Thyroid gland (tissue), 4 donors: Measurements from ENCODE around the gene WNT3A. TPM values are rescaled to one million over a fixed set of nuclear protein-coding genes. Genes with fewer than 3 reads are reported as not detected.

Experiments
- DNase-seq, 2 donors: peaks; one replicate each; pipeline ENCODE4 v3.0.0-alpha.2; 2019
- H3K27ac ChIP-seq, 3 donors: fragments of 200-600 bp; sonication (generic); 1 replicate in 2 of 3; 2 replicates in 1 of 3; pipeline ENCODE4 v1.5.1; 2016 to 2019; ENCODE audit warnings: mild to moderate bottlenecking in 1 of 3, moderate library complexity in 1 of 3
- H3K27me3 ChIP-seq: fragments of 200-600 bp; sonication (generic); one replicate; pipeline ENCODE4 v1.5.1; 2019
- H3K36me3 ChIP-seq, 2 donors: fragments of 200-600 bp; sonication (generic); one replicate each; pipeline ENCODE4 v1.5.1; 2016 to 2019
- H3K4me1 ChIP-seq, 2 donors: fragments of 200-600 bp; sonication (generic); one replicate each; pipeline ENCODE4 v1.5.1; 2017 to 2019
- H3K4me3 ChIP-seq, 3 donors: fragments of 200-600 bp; sonication (generic); replicated peaks in 1 of 3; 1 replicate in 2 of 3; 2 replicates in 1 of 3; pipeline ENCODE4 v1.5.1; 2016; ENCODE audit warnings: mild to moderate bottlenecking in 1 of 3
- H3K9me3 ChIP-seq: fragments of 200-600 bp; sonication (generic); one replicate; pipeline ENCODE4 v1.5.1; 2017
- CTCF ChIP-seq, 6 experiments: fragments of 200-600 bp in 3 of 6; fragments of 450-650 bp in 3 of 6; sonication (generic) in 3 of 6; IDR thresholded peaks; one replicate each; pipeline ENCODE4 v1.5.1; 2016 to 2019; ENCODE audit warnings: antibody characterized with exemption in 6 of 6, mild to moderate bottlenecking in 2 of 6, inconsistent platforms in 1 of 6, moderate library complexity in 1 of 6
- POLR2A ChIP-seq, 2 donors: fragments of 450-650 bp; IDR thresholded peaks; one replicate each; pipeline ENCODE4 v1.6.1; 2017; ENCODE audit warnings: antibody characterized with exemption in 2 of 2, mild to moderate bottlenecking in 2 of 2, moderate library complexity in 1 of 2
- WGBS, 2 donors: methylation state at CpG; one replicate each; pipeline ENCODE4 v1.1.5; 2017; 5-methylcytosine and 5-hydroxymethylcytosine counted together
- intact Hi-C: fragments of 100-400 bp; cut with DNase I; formaldehyde crosslinking; loops from one replicate; pipeline ENCODE4 v1.15.1; 2023
- total RNA-seq, 4 donors: library from RNA; depleted of rRNA; stranded (reverse); fragments of >200 nt; gene quantifications; one replicate each; pipeline ENCODE4 v1.2.3, GENCODE V29; 2016

WNT3A gene
- total RNA-seq, 4 donors from 2014 or later: not detected

- Histone ChIP-seq H3K36me3 (no peaks in the 10 kb centered on the region), H3K27me3 (no peaks in the 10 kb centered on the region), H3K4me3 (no peak overlapping the region), H3K27ac (no peak overlapping the region), H3K4me1 (peaks cover 56 to 81% of the 10 kb centered on the region in 2 donors), H3K9me3 (no peaks in the 10 kb centered on the region)
- WGBS, 2 donors: 73 to 77% methylated on average over 3 to 11 of the region's 12 CpGs
- no peak for DNase-seq
- TF ChIP-seq POLR2A (IDR thresholded peaks at IDR 0.05): no peak
- TF ChIP-seq CTCF (IDR thresholded peaks at IDR 0.05): no peak
- intact Hi-C loops: no loop called here
Observed at GRCh38 chr1:228089519-228090380, 83.0 kb downstream of the WNT3A start.

- DNase-seq: no peak
- H3K4me1 ChIP-seq: peaks cover 47 to 75% of the 10 kb centered on the region in 2 donors
- no peak for TF ChIP-seq POLR2A (IDR thresholded peaks at IDR 0.05)
- TF ChIP-seq CTCF (IDR thresholded peaks at IDR 0.05): no peak
- H3K27ac ChIP-seq: no peak overlapping the region
- H3K27me3 ChIP-seq: no peaks in the 10 kb centered on the region
- H3K4me3 ChIP-seq: no peak overlapping the region
- WGBS, 2 donors: 9 to 23% methylated on average over 1 to 2 of the region's 2 CpGs
- no peaks in the 10 kb centered on the region for H3K36me3 ChIP-seq
- intact Hi-C loops: no loop called here
- no peaks in the 10 kb centered on the region for H3K9me3 ChIP-seq
Observed at GRCh38 chr1:228090613-228091081, 83.8 kb downstream of the WNT3A start.

GRCh38 chr1:228091084-228091483, 84.3 kb downstream of the WNT3A start:
- Histone ChIP-seq H3K27ac (no peak overlapping the region), H3K27me3 (no peaks in the 10 kb centered on the region), H3K4me1 (peaks cover 42 to 71% of the 10 kb centered on the region in 2 donors), H3K9me3 (no peaks in the 10 kb centered on the region), H3K4me3 (no peak overlapping the region), H3K36me3 (no peaks in the 10 kb centered on the region)
- intact Hi-C loops: no loop called here
- TF ChIP-seq CTCF (IDR thresholded peaks at IDR 0.05) (no peak), POLR2A (IDR thresholded peaks at IDR 0.05) (no peak)
- no peak for DNase-seq
- WGBS, 2 donors: 38 to 48% methylated on average over 4 of the region's 4 CpGs

- no peak overlapping the region for H3K27ac ChIP-seq
- intact Hi-C loops: no loop called here
- DNase-seq: no peak
- peaks cover 31 to 61% of the 10 kb centered on the region in 2 donors for H3K4me1 ChIP-seq
- no peak overlapping the region for H3K4me3 ChIP-seq
- H3K36me3 ChIP-seq: peaks cover 3 to 4% of the 10 kb centered on the region in 2 donors
- 92 to 96% methylated on average over 9 to 11 of the region's 11 CpGs for WGBS, 2 donors
- no peaks in the 10 kb centered on the region for H3K27me3 ChIP-seq
- TF ChIP-seq CTCF (IDR thresholded peaks at IDR 0.05) (no peak), POLR2A (IDR thresholded peaks at IDR 0.05) (no peak)
- H3K9me3 ChIP-seq: no peaks in the 10 kb centered on the region
Observed at GRCh38 chr1:228092342-228093049, 85.7 kb downstream of the WNT3A start.
